Measurements from ENCODE around the gene SLC7A8.

SLC7A8 gene

DNA sequence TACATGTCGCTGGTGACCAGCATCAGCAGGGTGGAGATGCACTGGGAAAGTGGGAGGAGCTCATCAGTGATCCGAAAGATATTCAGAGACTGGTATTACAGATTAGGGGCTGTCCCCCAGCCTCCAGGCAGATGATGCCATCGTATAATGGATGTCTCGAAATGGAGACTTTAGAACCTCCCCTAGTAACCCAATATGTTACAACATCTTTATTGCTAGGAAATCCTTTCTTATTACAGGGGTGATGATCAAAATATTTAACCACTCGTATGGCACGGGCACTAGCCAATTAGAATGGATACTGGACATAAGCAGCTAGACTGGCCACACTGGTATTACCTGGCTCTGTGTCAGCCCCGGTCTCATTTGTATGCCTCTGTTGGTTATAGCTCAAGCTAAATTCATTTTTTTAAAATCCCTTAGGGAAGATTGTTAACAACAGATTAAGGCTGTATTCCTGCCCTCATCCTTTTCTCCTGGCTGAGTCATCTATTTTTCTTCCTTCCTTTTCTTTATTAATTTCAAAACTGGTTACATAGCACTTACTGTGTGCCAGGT lies 53.6 kb downstream of the SLC7A8 start:
- no peak for DNase-seq

GRCh38 chr14:23128969-23129758 lies 54.3 kb downstream of the SLC7A8 start:
- no peak for DNase-seq

GRCh38 chr14:23127861-23128260 lies 55.6 kb downstream of the SLC7A8 start:
- no peak for DNase-seq

- no peak for DNase-seq
These were observed 56.7 kb downstream of the SLC7A8 start for GRCh38 chr14:23126548-23127278.

DNA sequence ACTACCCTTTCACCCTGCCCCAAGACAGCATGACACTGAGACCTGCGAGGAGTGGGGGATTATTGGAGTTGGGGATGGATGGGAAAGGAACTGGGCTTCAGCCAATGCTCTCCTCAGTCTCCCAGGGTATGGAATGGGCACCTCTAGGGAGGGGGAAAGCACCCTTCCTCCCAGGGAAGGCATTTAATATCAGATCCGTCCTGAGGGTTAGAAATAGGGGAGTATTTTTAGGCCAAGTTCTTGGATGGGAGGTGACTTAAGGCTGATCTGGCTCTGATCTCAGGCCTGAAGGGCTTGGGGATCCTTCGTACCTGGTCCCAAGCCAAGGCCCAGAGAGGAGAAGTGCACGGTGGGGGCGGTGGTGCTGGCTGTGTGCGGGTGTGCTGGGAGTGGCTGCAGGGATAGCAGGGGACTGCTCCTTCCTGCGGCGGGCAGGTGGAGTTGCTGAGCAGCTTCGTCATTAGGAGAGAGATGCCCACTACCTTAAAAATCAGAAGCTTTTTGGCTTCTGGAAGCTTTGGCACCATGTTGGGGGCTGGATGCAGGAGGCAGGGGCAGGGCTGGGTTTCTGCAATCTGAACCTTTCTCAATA lies 57.4 kb downstream of the SLC7A8 start:
- DNase-seq, result no peak

DNA sequence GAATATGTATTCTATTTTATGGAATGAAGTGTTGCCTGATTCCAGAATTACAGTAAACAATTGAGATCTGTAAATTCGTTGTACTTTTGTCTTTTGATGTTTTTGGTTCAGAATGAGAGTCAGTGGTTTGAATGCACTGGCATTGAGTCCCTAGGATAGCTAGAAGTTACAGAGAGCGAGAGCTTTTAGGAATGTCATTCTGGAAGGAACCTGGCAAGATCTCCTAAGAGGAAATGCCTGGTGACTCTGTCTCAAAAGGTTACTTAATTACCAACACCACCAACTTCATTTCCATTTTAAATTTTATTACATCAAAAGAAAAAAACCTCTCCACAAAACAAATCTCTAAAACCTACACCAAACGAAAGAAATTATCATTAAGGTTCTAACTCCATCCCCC lies 58.4 kb downstream of the SLC7A8 start:
- no peak for DNase-seq

DNA sequence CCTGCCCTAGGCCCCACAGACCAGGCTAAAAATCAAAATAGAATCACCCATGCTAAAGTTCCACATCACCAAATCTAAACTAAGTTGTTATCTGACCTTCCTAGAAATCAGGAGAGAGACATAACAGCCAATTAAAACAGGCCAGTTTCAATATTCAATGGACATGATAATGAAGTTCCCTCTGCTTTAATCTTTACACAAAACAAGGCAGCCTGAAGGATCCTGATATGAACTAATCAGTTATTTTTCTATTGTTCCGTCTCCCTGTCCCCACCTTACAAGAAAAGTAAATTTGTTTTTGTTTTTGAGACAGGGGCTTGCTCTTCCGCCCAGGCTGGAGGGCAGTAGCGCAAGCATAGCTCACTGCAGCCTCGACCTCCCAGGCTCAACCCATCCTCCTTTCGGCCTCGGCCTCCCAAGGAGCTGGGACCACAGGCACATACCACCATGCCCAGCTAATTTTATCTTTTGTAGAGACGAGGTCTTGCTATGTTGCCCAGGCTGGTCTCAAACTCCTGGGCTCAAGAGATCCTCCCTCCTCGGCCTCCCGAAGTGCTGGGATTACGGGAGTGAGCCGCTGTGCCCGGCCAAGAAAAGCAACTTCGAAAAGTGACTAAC lies 59.0 kb downstream of the SLC7A8 start:
- no peak for DNase-seq

GRCh38 chr14:23123419-23123818 lies 60.0 kb downstream of the SLC7A8 start:
- peak; percentile 92 for DNase-seq

DNA sequence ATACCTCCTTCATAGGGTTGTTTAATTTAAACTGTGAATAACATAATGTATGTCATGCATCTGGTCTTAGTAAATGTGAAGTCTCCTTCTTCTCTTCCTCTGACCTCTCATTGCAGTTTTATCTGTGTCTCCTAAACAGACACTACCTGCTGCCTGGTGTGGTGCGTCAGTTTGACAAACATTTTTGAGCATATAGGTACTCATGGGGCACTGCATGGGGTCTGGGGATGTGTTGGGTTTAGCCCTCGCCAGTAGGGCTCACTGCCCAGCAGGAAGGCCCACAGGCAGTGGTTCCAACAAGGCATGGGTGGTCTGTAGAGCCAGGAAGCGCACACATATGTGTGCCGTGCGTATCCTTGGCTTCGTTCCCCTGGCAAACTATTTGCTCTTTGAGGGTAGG lies 61.4 kb downstream of the SLC7A8 start:
- DNase-seq, result no peak

DNA sequence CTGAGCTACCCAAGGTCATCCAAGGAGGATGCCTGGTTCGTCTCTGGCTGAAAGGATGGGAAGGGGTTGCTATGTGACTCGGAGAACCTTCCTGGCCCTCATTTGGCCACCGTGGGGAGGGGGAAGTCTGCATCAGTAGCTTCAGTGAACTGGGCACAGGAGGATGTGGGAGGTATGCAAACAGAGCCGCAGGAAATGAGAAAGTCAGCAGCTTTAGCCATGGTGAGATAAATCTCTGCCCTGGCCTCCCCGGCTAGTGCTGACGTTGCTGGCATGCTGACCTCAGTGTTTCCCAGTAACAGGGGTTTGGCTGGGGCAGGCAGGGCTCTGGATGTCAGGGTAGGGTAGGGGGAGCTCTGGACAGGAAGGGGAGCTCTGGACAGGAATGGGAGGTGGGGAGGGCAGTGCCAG lies 62.1 kb downstream of the SLC7A8 start:
- DNase-seq, result peak; percentile 41

GRCh38 chr14:23120541-23121251 lies 62.8 kb downstream of the SLC7A8 start:
- peak; percentile 91 for DNase-seq

GRCh38 chr14:23119363-23120327 lies 63.8 kb downstream of the SLC7A8 start:
- no peak for DNase-seq

DNA sequence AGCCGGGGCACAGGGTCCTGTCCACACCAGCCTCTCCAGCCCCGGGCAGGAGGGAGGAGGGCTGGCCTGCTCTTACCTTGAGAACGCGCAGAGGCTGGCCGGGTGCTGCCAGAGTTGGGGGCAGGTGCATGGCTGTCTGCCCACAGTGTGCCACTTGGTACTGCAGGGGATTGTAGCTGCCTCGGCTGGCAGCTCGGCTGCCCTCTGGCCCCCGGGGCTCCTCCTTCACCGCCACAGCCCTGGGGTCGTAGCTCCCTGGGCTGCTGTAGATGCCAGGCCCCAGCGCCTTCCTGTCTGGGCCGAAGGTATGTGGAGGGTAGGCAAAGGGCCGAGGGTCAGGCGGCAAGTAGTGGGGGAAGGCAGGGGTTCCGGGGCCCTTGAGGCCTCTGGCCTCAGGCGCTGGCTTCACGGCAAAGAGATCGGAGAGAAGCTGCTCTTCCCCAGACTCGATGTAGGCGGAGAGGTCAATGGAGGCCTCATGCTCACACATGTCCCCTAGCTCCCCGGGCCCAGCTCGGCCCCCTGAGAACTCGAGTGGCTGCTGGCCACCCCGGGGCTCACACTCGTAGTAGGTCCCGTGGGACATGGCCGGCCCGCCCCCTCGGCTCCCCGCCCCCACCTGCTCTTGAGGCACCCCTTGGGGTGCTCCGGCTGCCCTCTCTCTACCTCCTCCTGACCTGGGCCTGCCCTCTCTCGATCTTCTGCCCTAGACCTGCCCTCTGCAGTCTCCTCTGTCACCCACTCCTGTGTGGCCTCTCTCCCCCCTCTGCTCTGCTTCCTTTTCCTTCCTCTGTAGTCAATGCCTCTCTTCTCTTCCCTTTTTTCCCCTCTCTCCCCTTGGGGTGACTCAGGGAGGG lies 64.7 kb downstream of the SLC7A8 start, which contains the start of gene CEBPE:
CEBPE (minus strand) TSS at position 750 of the 857 bp plus-strand sequence; CDS start at position 586, 164 bp downstream.
- DNase-seq, result no peak

- no peak for DNase-seq
These were observed 66.0 kb downstream of the SLC7A8 start for GRCh38 chr14:23117371-23118020.

GRCh38 chr14:23115918-23116317 lies 67.5 kb downstream of the SLC7A8 start:
- DNase-seq, result no peak

GRCh38 chr14:23115039-23115731 lies 68.3 kb downstream of the SLC7A8 start:
- peak; percentile 17 for DNase-seq

DNA sequence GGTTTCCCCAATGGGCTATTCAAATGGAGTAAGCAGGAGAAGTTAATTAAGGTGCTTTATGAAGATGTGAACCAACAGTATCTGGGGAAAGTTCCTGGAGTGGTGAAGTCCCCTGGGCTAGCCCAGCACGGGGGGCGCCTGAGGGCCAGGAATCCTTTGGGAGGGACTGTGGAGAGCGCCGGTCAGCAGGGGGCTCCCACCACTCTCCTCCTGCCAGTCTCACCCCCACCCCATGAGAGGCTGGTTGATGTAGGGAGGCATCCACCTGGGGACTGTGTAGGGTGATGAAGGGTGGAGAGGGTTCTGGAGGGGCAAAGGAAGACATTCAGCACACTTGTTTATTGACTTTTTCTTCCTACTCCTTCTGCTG lies 68.8 kb downstream of the SLC7A8 start:
- DNase-seq, result no peak

DNA sequence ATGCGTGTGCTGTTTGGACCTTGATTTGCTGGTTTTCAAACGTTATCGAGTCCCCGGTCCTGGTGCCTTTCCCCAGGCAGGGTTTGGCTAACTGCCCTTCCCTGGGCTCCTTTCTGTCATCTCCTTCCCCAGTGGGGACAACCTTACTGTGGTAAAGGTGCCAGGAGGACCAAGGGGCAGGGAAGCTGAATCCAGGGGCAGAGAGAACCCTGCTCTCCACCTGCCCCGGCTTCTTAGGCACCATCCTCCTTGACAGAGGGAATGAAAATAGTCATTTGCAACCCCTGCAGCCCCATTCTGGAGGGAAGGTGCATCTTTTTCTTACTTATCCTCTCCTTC lies 69.4 kb downstream of the SLC7A8 start:
- no peak for DNase-seq
